D341Med (cell line): Measurements from ENCODE around the gene LRRC74A.
A peak's percentile ranks its signal among the peaks of the same experiment; 100 is the strongest.

Source experiments
- DNase-seq: peaks from one replicate; pipeline ENCODE4 v3.0.0; 2012; ENCODE audit warnings: low spot score

The LRRC74A gene

GRCh38 chr14:76826122-76826521, at the start of gene LRRC74A:
Gene LRRC74A, plus strand, starts transcription at chr14:76826408. Its CDS starts 290 bp downstream, at chr14:76826698.
- no peak for DNase-seq

- DNase-seq: peak; percentile 55
These were observed 49.6 kb upstream of the LRRC74A start for GRCh38 chr14:76776428-76777251.

- DNase-seq: peak; percentile 34
These were observed 48.5 kb upstream of the LRRC74A start for GRCh38 chr14:76777721-76778120.

- peak; percentile 76 for DNase-seq
These were observed 47.5 kb upstream of the LRRC74A start for GRCh38 chr14:76778546-76779215.

GRCh38 chr14:76779221-76780057, 46.8 kb upstream of the LRRC74A start:
- DNase-seq: peak; percentile 22

GRCh38 chr14:76780058-76780345, 46.2 kb upstream of the LRRC74A start:
- no peak for DNase-seq

GRCh38 chr14:76780360-76780759, 45.8 kb upstream of the LRRC74A start:
- peak; percentile 6 for DNase-seq

- DNase-seq: peak; percentile 12
These were observed 45.1 kb upstream of the LRRC74A start for GRCh38 chr14:76780875-76781647.

GRCh38 chr14:76781648-76782051, 44.6 kb upstream of the LRRC74A start:
- DNase-seq: no peak

- DNase-seq: no peak
These were observed 43.9 kb upstream of the LRRC74A start for GRCh38 chr14:76782115-76782884.

- peak; percentile 14 for DNase-seq
These were observed 43.2 kb upstream of the LRRC74A start for GRCh38 chr14:76782885-76783566.

GRCh38 chr14:76784266-76784874, 41.8 kb upstream of the LRRC74A start:
- no peak for DNase-seq

GRCh38 chr14:76784881-76785280, 41.3 kb upstream of the LRRC74A start:
- DNase-seq: peak; percentile 93

- peak; percentile 25 for DNase-seq
These were observed 39.6 kb upstream of the LRRC74A start for GRCh38 chr14:76786601-76787000.

- DNase-seq: no peak
These were observed 33.8 kb upstream of the LRRC74A start for GRCh38 chr14:76792422-76792821.

- no peak for DNase-seq
These were observed 32.9 kb upstream of the LRRC74A start for GRCh38 chr14:76793324-76793723.

- no peak for DNase-seq
These were observed 32.3 kb upstream of the LRRC74A start for GRCh38 chr14:76793956-76794355.

- peak; percentile 75 for DNase-seq
These were observed 19.8 kb upstream of the LRRC74A start for GRCh38 chr14:76806446-76806845.

- no peak for DNase-seq
These were observed 18.2 kb upstream of the LRRC74A start for GRCh38 chr14:76808011-76808410.

- no peak for DNase-seq
These were observed 17.2 kb upstream of the LRRC74A start for GRCh38 chr14:76808990-76809389.
